Neural progenitor cell (in vitro differentiated cells): ENCODE measurements around the gene WNT3A. TPM values are rescaled to one million over a fixed set of nuclear protein-coding genes. Genes with fewer than 3 reads are reported as not detected.

Experiments
- DNase-seq: peaks from one replicate; pipeline ENCODE4 v3.0.0-alpha.2; 2016; ENCODE audit warnings: low spot score
- H2AFZ ChIP-seq: fragments of 200-600 bp; sonication (generic); replicated peaks from 2 replicates; pipeline ENCODE4 v1.6.1; 2016; ENCODE audit warnings: antibody characterized with exemption
- H3F3A ChIP-seq: fragments of 200-600 bp; sonication (generic); 2 replicates; pipeline ENCODE4 v1.6.1; 2016; ENCODE audit warnings: antibody characterized with exemption, low read depth
- H3K27ac ChIP-seq: fragments of 200-600 bp; sonication (generic); 2 replicates; pipeline ENCODE4 v1.5.1; 2016; ENCODE audit warnings: mild to moderate bottlenecking
- H3K27me3 ChIP-seq: fragments of 200-600 bp; sonication (generic); 2 replicates; pipeline ENCODE4 v1.6.1; 2016; ENCODE audit warnings: mild to moderate bottlenecking, moderate library complexity
- H3K36me3 ChIP-seq: fragments of 200-600 bp; sonication (generic); 2 replicates; pipeline ENCODE4 v1.5.1; 2016
- H3K4me1 ChIP-seq: fragments of 200-600 bp; sonication (generic); 2 replicates; pipeline ENCODE4 v1.6.1; 2016; ENCODE audit warnings: mixed run types
- H3K4me2 ChIP-seq: fragments of 200-600 bp; sonication (generic); 2 replicates; pipeline ENCODE4 v1.6.1; 2016
- H3K4me3 ChIP-seq: fragments of 200-600 bp; sonication (generic); 2 replicates; pipeline ENCODE4 v1.5.1; 2016
- H3K79me2 ChIP-seq: fragments of 200-600 bp; sonication (generic); 2 replicates; pipeline ENCODE4 v1.6.1; 2016; ENCODE audit warnings: low read depth
- H3K9ac ChIP-seq: fragments of 200-600 bp; sonication (generic); 2 replicates; pipeline ENCODE4 v1.6.1; 2016
- H3K9me3 ChIP-seq: fragments of 200-600 bp; sonication (generic); 2 replicates; pipeline ENCODE4 v1.5.1; 2016; ENCODE audit warnings: low read depth
- H4K20me1 ChIP-seq: fragments of 200-600 bp; sonication (generic); 2 replicates; pipeline ENCODE4 v1.6.1; 2016; ENCODE audit warnings: low read depth
- H3K27ac Mint-ChIP-seq: 3 replicates; pipeline ENCODE4 v1.8.0; 2021; ENCODE audit warnings: mixed read lengths
- H3K27me3 Mint-ChIP-seq: 2 replicates; pipeline ENCODE4 v1.8.0; 2022; ENCODE audit warnings: low read depth, mild to moderate bottlenecking, inconsistent platforms, moderate library complexity, mixed read lengths; ENCODE audit not compliant: insufficient read depth
- H3K36me3 Mint-ChIP-seq: 3 replicates; pipeline ENCODE4 v1.8.0; 2021; ENCODE audit warnings: mixed read lengths
- H3K4me1 Mint-ChIP-seq: 3 replicates; pipeline ENCODE4 v1.8.0; 2021; ENCODE audit warnings: mixed read lengths
- H3K4me3 Mint-ChIP-seq: 3 replicates; pipeline ENCODE4 v1.8.0; 2021; ENCODE audit warnings: mild to moderate bottlenecking, moderate library complexity, mixed read lengths
- H3K9me3 Mint-ChIP-seq: 3 replicates; pipeline ENCODE4 v1.8.0; 2020; ENCODE audit warnings: mixed read lengths
- EZH2 ChIP-seq: fragments of 200-600 bp; sonication (generic); IDR thresholded peaks from 2 replicates; pipeline ENCODE4 v1.6.1; 2017; ENCODE audit warnings: antibody characterized with exemption, mild to moderate bottlenecking, moderate library complexity
- EZH2phosphoT487 ChIP-seq: fragments of 200-600 bp; sonication (generic); IDR thresholded peaks from 2 replicates; pipeline ENCODE4 v1.6.1; 2017; ENCODE audit warnings: antibody characterized with exemption
- total RNA-seq: library from RNA; depleted of rRNA; stranded (reverse); fragments of >200 nt; gene quantifications from 2 replicates; pipeline ENCODE4 v1.2.3, GENCODE V29; 2015; ENCODE audit warnings: low replicate concordance
- TF ChIP-seq, protein P1 (sequence below): fragments of 200-600 bp; sonication (generic); IDR thresholded peaks from 2 replicates; pipeline ENCODE4 v1.5.1; 2017; ENCODE audit warnings: antibody characterized with exemption, mild to moderate bottlenecking

Gene WNT3A
- total RNA-seq, 1 donor from 2014 or later: not detected

- H3K9ac ChIP-seq: no peak overlapping the region
- Mint-ChIP-seq H3K27ac (no peak overlapping the region), H3K9me3 (peaks cover 25% of the 10 kb centered on the region), H3K36me3 (no peaks in the 10 kb centered on the region), H3K4me3 (no peak overlapping the region), H3K27me3 (peaks cover 4% of the 10 kb centered on the region), H3K4me1 (no peaks in the 10 kb centered on the region)
- no peak for DNase-seq
- TF ChIP-seq EZH2 (no peak), EZH2phosphoT487 (no peak)
- H3K4me2 ChIP-seq: no peak overlapping the region
- peaks cover 67% of the 10 kb centered on the region for H3K27me3 ChIP-seq
- H3K9me3 ChIP-seq: peaks cover 5% of the 10 kb centered on the region
- H3F3A ChIP-seq: no peaks in the 10 kb centered on the region
- H3K36me3 ChIP-seq: no peaks in the 10 kb centered on the region
- H4K20me1 ChIP-seq: no peaks in the 10 kb centered on the region
- no peak overlapping the region for H2AFZ ChIP-seq
- no peaks in the 10 kb centered on the region for H3K4me1 ChIP-seq
- no peak overlapping the region for H3K27ac ChIP-seq
- no peak overlapping the region for H3K4me3 ChIP-seq
- H3K79me2 ChIP-seq: no peaks in the 10 kb centered on the region
Observed at GRCh38 chr1:227987181-227987580, 19.6 kb upstream of the WNT3A start.

- Histone ChIP-seq H3K4me1 (no peaks in the 10 kb centered on the region), H3K27ac (no peak overlapping the region), H2AFZ (no peak overlapping the region), H4K20me1 (no peaks in the 10 kb centered on the region), H3K9me3 (peaks cover 5% of the 10 kb centered on the region), H3K36me3 (no peaks in the 10 kb centered on the region), H3K9ac (no peak overlapping the region), H3K4me3 (no peak overlapping the region), H3K27me3 (peaks cover 90% of the 10 kb centered on the region), H3F3A (no peaks in the 10 kb centered on the region), H3K79me2 (no peaks in the 10 kb centered on the region), H3K4me2 (no peak overlapping the region)
- no peak overlapping the region for H3K4me3 Mint-ChIP-seq
- TF ChIP-seq EZH2: no peak
- TF ChIP-seq, protein P1, sequence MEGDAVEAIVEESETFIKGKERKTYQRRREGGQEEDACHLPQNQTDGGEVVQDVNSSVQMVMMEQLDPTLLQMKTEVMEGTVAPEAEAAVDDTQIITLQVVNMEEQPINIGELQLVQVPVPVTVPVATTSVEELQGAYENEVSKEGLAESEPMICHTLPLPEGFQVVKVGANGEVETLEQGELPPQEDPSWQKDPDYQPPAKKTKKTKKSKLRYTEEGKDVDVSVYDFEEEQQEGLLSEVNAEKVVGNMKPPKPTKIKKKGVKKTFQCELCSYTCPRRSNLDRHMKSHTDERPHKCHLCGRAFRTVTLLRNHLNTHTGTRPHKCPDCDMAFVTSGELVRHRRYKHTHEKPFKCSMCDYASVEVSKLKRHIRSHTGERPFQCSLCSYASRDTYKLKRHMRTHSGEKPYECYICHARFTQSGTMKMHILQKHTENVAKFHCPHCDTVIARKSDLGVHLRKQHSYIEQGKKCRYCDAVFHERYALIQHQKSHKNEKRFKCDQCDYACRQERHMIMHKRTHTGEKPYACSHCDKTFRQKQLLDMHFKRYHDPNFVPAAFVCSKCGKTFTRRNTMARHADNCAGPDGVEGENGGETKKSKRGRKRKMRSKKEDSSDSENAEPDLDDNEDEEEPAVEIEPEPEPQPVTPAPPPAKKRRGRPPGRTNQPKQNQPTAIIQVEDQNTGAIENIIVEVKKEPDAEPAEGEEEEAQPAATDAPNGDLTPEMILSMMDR: no peak
- no peak for TF ChIP-seq EZH2phosphoT487
- no peak overlapping the region for H3K27ac Mint-ChIP-seq
- peaks cover 4% of the 10 kb centered on the region for H3K27me3 Mint-ChIP-seq
- H3K9me3 Mint-ChIP-seq: peaks cover 43% of the 10 kb centered on the region
- no peaks in the 10 kb centered on the region for H3K4me1 Mint-ChIP-seq
- no peak for DNase-seq
- peaks cover 3% of the 10 kb centered on the region for H3K36me3 Mint-ChIP-seq
Observed at GRCh38 chr1:227994632-227995300, 12.0 kb upstream of the WNT3A start.

GRCh38 chr1:227996187-227996950, 10.4 kb upstream of the WNT3A start:
- no peaks in the 10 kb centered on the region for H3K36me3 ChIP-seq
- H3K4me2 ChIP-seq: no peak overlapping the region
- no peak overlapping the region for H2AFZ ChIP-seq
- no peaks in the 10 kb centered on the region for H3K4me1 ChIP-seq
- no peaks in the 10 kb centered on the region for H3K79me2 ChIP-seq
- no peak overlapping the region for H3K27ac ChIP-seq
- TF ChIP-seq EZH2phosphoT487: no peak
- no peak for TF ChIP-seq EZH2
- TF ChIP-seq, protein P1: no peak
- Mint-ChIP-seq H3K9me3 (peaks cover 31% of the 10 kb centered on the region), H3K27ac (no peak overlapping the region), H3K36me3 (peaks cover 6% of the 10 kb centered on the region), H3K4me1 (peaks cover 1% of the 10 kb centered on the region), H3K4me3 (no peak overlapping the region), H3K27me3 (peaks cover 6% of the 10 kb centered on the region)
- H3K9me3 ChIP-seq: peaks cover 5% of the 10 kb centered on the region
- no peaks in the 10 kb centered on the region for H3F3A ChIP-seq
- DNase-seq: no peak
- H3K27me3 ChIP-seq: peaks cover 92% of the 10 kb centered on the region
- H3K4me3 ChIP-seq: no peak overlapping the region
- H3K9ac ChIP-seq: no peak overlapping the region
- no peaks in the 10 kb centered on the region for H4K20me1 ChIP-seq
